Fibroblast of skin of abdomen (primary cell): Measurements from ENCODE around the gene SMARCA4. TPM values are rescaled to one million over a fixed set of nuclear protein-coding genes. Genes with fewer than 3 reads are reported as not detected.

Source experiments
- DNase-seq: peaks from one replicate; pipeline ENCODE4 v3.0.0-alpha.2; 2013
- polyA plus RNA-seq, 2 experiments: library from polyadenylated mRNA; unstranded; fragments of 120-200 nt; gene quantifications; one replicate each; pipeline ENCODE4 v1.2.1, GENCODE V29; 2013; ENCODE audit not compliant: insufficient read length in 2 of 2

SMARCA4 gene
- 107 TPM for polyA plus RNA-seq (2013, experiment 1 of 2; ENCODE audit: insufficient read length)
- 107 TPM for polyA plus RNA-seq (2013, experiment 2 of 2; ENCODE audit: insufficient read length)

- peak; percentile 97 for DNase-seq
These were observed at the start of gene SMARCA4 for GRCh38 chr19:10960314-10961072. SMARCA4 (plus strand) TSS chr19:10961030; CDS start chr19:10984152, 23,122 bp downstream.

DNA sequence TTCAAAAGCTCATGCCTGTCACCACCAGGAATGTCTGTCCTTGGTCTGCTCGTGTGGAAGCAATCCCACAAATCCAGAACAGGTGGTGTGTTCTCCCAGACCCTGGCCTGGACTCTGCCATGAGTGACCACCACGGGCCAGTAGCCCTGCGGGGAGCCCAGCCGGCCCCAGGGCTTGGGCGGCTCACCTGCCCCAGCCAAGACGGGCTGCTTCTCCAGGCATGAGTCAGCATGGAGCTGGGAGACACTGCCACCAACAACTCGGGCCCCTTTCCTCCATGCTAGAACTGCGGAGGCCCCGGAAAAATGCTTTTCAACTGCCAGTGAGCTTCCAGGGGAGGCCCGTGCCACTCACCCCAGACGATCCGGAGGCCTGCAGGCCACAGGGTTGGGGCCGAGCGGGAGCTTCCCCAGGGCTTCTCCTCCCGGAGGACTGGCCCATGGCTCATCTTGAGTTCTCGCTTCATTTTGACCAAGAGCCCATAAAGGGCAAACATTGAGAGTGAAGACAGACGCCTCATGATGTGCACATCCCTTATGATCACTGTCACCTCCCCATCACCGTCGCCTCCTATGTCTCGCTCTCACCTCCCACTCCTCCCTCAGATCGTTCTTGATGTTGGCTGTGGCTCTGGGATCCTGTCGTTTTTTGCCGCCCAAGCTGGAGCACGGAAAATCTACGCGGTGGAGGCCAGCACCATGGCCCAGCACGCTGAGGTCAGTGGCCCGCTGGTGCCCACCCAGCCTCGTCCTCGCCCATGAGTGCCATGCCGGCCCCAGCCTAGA lies 49.1 kb upstream of the SMARCA4 start:
- DNase-seq, result no peak

DNA sequence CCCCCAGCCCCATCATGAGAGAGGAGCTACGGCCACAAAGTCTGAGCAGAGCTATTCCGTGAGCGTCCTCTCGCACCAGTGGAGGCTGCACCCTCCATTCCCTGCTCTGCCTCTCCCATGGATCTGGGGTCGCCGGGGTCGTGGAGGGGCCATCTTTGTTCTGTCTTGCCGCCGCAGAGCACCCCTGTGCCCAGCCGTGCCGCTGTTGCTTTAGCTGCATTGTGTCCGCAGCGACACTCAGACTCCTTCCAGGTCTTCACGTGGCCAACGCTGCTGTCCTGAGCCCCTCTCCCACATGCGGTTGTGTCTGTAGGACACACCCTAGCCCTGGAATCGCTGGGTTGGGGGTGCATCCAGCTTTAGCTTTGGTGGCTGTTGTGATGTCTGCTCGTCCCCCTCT lies 48.2 kb upstream of the SMARCA4 start:
- DNase-seq, result no peak

GRCh38 chr19:10913716-10914340 lies 47.0 kb upstream of the SMARCA4 start:
- DNase-seq, result no peak

- DNase-seq, result peak; percentile 90
These were observed 45.4 kb upstream of the SMARCA4 start for GRCh38 chr19:10915130-10916091.

DNA sequence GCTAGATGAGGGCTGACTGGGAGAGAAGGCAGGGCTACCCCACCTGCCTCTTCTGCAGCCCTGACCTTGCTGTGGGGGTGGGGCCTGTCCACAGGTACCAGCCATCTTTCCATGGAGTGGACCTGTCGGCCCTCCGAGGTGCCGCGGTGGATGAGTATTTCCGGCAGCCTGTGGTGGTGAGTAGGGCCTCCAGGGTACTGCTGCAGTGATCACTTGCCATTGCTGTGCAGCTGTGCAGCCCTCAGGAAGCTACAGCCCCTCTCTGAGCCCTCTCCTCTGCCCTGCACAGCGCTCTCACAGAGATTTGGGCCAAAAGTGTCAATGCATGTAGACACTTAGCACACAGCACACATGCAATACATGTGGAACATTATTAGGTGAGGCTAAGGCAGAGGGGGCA lies 44.2 kb upstream of the SMARCA4 start:
- no peak for DNase-seq

GRCh38 chr19:10918359-10918758 lies 42.5 kb upstream of the SMARCA4 start:
- DNase-seq, result no peak

- no peak for DNase-seq
These were observed 41.2 kb upstream of the SMARCA4 start for GRCh38 chr19:10919352-10920287.

- DNase-seq, result no peak
These were observed 40.6 kb upstream of the SMARCA4 start for GRCh38 chr19:10920288-10920655.

DNA sequence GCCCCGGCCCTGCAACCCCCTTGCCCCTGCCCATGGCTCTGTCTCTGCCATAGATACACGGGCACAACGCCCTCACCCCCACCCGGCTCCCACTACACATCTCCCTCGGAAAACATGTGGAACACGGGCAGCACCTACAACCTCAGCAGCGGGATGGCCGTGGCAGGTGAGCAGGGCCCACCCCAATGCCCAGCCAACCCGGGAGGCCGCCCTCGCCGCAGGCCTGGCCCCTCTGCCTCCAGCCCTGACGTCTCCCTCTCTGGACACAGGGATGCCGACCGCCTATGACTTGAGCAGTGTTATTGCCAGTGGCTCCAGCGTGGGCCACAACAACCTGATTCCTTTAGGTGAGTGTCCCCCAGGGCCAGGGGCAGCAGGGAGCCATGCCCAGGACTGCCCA lies 40.0 kb upstream of the SMARCA4 start:
- no peak for DNase-seq

GRCh38 chr19:10921199-10921909 lies 39.5 kb upstream of the SMARCA4 start:
- DNase-seq, result no peak

DNA sequence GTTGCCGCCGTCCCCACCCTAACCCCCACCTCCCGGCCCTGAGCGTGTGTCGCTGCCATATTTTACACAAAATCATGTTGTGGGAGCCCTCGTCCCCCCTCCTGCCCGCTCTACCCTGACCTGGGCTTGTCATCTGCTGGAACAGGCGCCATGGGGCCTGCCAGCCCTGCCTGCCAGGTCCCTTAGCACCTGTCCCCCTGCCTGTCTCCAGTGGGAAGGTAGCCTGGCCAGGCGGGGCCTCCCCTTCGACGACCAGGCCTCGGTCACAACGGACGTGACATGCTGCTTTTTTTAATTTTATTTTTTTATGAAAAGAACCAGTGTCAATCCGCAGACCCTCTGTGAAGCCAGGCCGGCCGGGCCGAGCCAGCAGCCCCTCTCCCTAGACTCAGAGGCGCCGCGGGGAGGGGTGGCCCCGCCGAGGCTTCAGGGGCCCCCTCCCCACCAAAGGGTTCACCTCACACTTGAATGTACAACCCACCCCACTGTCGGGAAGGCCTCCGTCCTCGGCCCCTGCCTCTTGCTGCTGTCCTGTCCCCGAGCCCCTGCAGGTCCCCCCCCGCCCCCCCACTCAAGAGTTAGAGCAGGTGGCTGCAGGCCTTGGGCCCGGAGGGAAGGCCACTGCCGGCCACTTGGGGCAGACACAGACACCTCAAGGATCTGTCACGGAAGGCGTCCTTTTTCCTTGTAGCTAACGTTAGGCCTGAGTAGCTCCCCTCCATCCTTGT lies 38.8 kb upstream of the SMARCA4 start:
- no peak for DNase-seq

GRCh38 chr19:10922638-10923014 lies 38.2 kb upstream of the SMARCA4 start:
- DNase-seq, result no peak

- no peak for DNase-seq
These were observed 37.3 kb upstream of the SMARCA4 start for GRCh38 chr19:10923260-10924112.

DNA sequence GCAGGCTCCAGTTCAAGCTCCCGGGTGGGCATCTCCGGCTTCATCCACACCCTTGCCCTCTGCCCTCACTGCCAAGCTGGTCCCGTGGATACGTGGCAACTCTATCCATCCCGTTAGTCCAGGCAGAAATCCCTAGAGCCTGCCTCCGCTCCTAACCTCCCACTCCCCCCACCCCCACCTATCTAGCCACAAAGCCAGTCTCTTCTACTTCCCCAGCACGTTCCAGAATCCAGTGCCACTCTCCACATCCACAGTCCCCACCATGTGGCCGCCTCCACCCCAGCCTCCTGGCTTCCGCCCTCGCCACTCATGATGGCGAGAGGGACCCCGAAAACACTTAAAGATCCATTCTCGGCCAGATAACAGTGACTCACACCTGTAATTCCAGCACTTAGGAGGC lies 36.2 kb upstream of the SMARCA4 start:
- DNase-seq, result no peak

- no peak for DNase-seq
These were observed 32.9 kb upstream of the SMARCA4 start for GRCh38 chr19:10927730-10928562.

- DNase-seq, result peak; percentile 99
These were observed 32.0 kb upstream of the SMARCA4 start, which contains the start of the genes TIMM29 and YIPF2 for GRCh38 chr19:10928563-10929401. TIMM29 (plus strand) TSS chr19:10928811; CDS start chr19:10928823, 12 bp downstream. YIPF2 (minus strand) TSS chr19:10928639; CDS start chr19:10928410, 229 bp downstream.
